Dermis lymphatic vessel endothelial cell (primary cell): ENCODE data around the gene CDH13. TPM values are rescaled to one million over a fixed set of nuclear protein-coding genes. Genes with fewer than 3 reads are reported as not detected.

Experiments used
- total RNA-seq: library from RNA; depleted of rRNA; stranded (reverse); fragments of >200 nt; gene quantifications from 2 replicates; pipeline ENCODE4 v1.2.1, GENCODE V29; 2014

Gene CDH13
- total RNA-seq, result 169 and 208 TPM in 2 replicates

GRCh38 chr16:82626791-82627261 lies at the start of gene CDH13:
Gene CDH13 (plus strand): TSS chr16:82626969.

GRCh38 chr16:83807710-83808572 lies 1181.2 kb downstream of the CDH13 start, which contains the start of gene HSBP1:
Gene HSBP1 (plus strand): TSS chr16:83807978. CDS start chr16:83808077, 99 bp downstream.

